ENCODE measurements around the gene FAM163A. TPM values are rescaled to one million over a fixed set of nuclear protein-coding genes. Genes with fewer than 3 reads are reported as not detected.
A peak's percentile ranks its signal among the peaks of the same experiment; 100 is the strongest.
"Not testable (repeated sequence)": the region's sequence is repeated elsewhere in the genome, so short reads cannot be mapped to it uniquely, and the experiment has no call there.

Gene FAM163A
- polyA plus RNA-seq (2013, experiment 1 of 2), result 0.10 TPM
- polyA plus RNA-seq (2013, experiment 2 of 2), result not detected

GRCh38 chr1:179742717-179743678 is at the start of gene FAM163A:
FAM163A (plus strand) TSS chr1:179743291; CDS start chr1:179813098, 69,807 bp downstream.
- peaks cover 3% of the 10 kb centered on the region; the same call in 1 of the 2 replicates for H3K9me3 ChIP-seq (ENCODE audit: insufficient read depth, low read depth, low read length)
- WGBS, result 1% methylated on average over 92 of the region's 92 CpGs
- peaks cover 97% of the 10 kb centered on the region for H3K27me3 ChIP-seq (ENCODE audit: insufficient read depth, low read length)
- peak within 1 kb of the TSS; percentile 51 for H3K4me3 ChIP-seq (ENCODE audit: low read length)
- no peak within 1 kb of the TSS for H3K27ac ChIP-seq (ENCODE audit: low read depth, low read length)
- 0 out of 2 replicates have a peak, but pooled peaks cover 9% of the 10 kb centered on the region for H3K4me1 ChIP-seq (ENCODE audit: insufficient read depth, low read length)
- H3K9ac ChIP-seq (ENCODE audit: low read depth, low read length), result peak within 1 kb of the TSS; percentile 47; the same call in 1 of the 2 replicates
- H3K36me3 ChIP-seq (ENCODE audit: insufficient read depth, low read length), result no peaks in the 10 kb centered on the region

DNA sequence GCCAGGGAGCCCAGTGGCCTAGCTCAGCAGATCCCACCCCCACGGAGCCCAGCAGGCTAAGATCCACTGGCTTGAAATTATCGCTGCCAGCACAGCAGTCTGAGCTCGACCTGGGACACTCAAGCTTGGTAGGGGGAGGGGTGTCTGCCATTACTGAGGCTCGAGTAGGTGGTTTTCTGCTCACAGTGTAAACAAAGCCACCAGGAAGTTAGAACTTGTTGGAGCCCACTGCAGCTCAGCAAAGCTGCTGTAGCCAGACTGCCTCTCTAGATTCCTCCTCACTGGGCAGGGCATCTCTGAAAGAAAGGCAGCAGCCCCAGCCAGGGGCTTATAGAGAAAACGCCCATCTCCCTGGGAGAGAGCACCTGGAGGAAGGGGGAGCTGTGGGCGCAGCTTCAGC is 48.6 kb upstream of the FAM163A start:
- H3K4me3 ChIP-seq (ENCODE audit: low read length); H3K9me3 ChIP-seq (ENCODE audit: insufficient read depth, low read depth, low read length); H3K4me1 ChIP-seq (ENCODE audit: insufficient read depth, low read length); H3K27me3 ChIP-seq (ENCODE audit: insufficient read depth, low read length); H3K27ac ChIP-seq (ENCODE audit: low read depth, low read length); H3K36me3 ChIP-seq (ENCODE audit: insufficient read depth, low read length); H3K9ac ChIP-seq (ENCODE audit: low read depth, low read length): not testable (repeated sequence)
- 59% methylated on average over 6 of the region's 6 CpGs for WGBS

DNA sequence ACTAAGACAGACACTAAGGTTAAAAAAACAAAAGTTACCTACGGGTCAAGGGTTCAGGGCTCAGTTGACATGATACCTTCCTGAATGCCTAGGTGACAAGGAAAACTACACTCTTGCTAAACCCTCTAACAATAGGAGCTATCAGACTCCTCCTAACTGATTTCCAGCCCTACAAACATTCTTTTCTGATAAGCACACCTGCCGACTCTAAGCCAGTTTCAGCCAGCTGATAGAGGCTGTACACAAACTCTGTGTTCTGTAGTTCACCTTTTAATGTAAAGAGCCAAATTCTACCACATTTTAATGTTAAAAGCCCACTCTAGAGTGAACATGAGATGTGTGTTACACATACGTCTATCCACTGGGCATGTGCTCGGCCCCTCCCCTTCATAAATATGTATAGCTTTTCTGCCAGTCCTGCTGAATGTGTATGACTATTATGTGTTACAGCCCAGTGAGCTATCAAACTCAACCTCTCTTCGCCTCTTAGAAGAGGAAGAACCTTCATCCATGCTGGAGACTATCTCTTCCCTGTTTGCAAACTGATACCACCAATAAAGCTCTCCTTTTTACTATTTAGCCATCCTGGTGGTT is 40.0 kb upstream of the FAM163A start:
- Histone ChIP-seq H3K4me3 (ENCODE audit: low read length) (no peak overlapping the region), H3K9ac (ENCODE audit: low read depth, low read length) (no peak overlapping the region), H3K36me3 (ENCODE audit: insufficient read depth, low read length) (no peaks in the 10 kb centered on the region), H3K4me1 (ENCODE audit: insufficient read depth, low read length) (no peaks in the 10 kb centered on the region), H3K27me3 (ENCODE audit: insufficient read depth, low read length) (no peaks in the 10 kb centered on the region), H3K27ac (ENCODE audit: low read depth, low read length) (no peak overlapping the region), H3K9me3 (ENCODE audit: insufficient read depth, low read depth, low read length) (no peaks in the 10 kb centered on the region)
- WGBS, result 81% methylated on average over 5 of the region's 5 CpGs

- Histone ChIP-seq H3K36me3 (ENCODE audit: insufficient read depth, low read length) (no peaks in the 10 kb centered on the region), H3K4me1 (ENCODE audit: insufficient read depth, low read length) (no peaks in the 10 kb centered on the region), H3K27me3 (ENCODE audit: insufficient read depth, low read length) (no peaks in the 10 kb centered on the region), H3K27ac (ENCODE audit: low read depth, low read length) (no peak overlapping the region), H3K4me3 (ENCODE audit: low read length) (no peak overlapping the region), H3K9ac (ENCODE audit: low read depth, low read length) (no peak overlapping the region), H3K9me3 (ENCODE audit: insufficient read depth, low read depth, low read length) (no peaks in the 10 kb centered on the region)
- whole genome bisulfite sequencing, result 0% methylated on average over 2 of the region's 3 CpGs
Measured at GRCh38 chr1:179706339-179706941, 36.7 kb upstream of the FAM163A start.

DNA sequence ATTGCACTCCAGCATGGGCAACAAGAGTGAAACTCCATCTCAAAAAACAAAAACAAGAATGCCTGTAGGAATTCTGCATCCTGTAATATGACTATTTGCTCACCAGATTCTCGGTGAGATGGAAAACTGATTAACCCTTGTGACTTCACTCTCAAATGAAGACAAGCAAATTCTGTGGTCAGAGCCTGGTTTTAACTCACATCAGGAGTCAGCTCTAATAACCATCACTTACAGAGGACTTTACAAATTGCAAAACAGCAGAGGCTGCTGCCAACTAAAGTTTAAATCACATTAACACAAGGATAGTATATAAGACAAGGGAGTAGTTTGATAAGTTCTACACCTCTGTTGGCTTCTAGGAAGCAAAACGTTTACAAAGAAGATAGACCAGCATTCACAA is 35.7 kb upstream of the FAM163A start:
- no peaks in the 10 kb centered on the region for H3K36me3 ChIP-seq (ENCODE audit: insufficient read depth, low read length)
- H3K27ac ChIP-seq (ENCODE audit: low read depth, low read length), result no peak overlapping the region
- no peaks in the 10 kb centered on the region for H3K9me3 ChIP-seq (ENCODE audit: insufficient read depth, low read depth, low read length)
- no peak overlapping the region for H3K9ac ChIP-seq (ENCODE audit: low read depth, low read length)
- H3K4me3 ChIP-seq (ENCODE audit: low read length), result no peak overlapping the region
- H3K27me3 ChIP-seq (ENCODE audit: insufficient read depth, low read length), result no peaks in the 10 kb centered on the region
- 88% methylated on average over 2 of the region's 2 CpGs for WGBS
- no peaks in the 10 kb centered on the region for H3K4me1 ChIP-seq (ENCODE audit: insufficient read depth, low read length)

- no peaks in the 10 kb centered on the region for H3K27me3 ChIP-seq (ENCODE audit: insufficient read depth, low read length)
- 87% methylated on average over 6 of the region's 6 CpGs for WGBS
- 0 out of 2 replicates have a peak, but pooled peaks cover 4% of the 10 kb centered on the region for H3K9me3 ChIP-seq (ENCODE audit: insufficient read depth, low read depth, low read length)
- H3K4me3 ChIP-seq (ENCODE audit: low read length), result no peak overlapping the region
- no peaks in the 10 kb centered on the region for H3K36me3 ChIP-seq (ENCODE audit: insufficient read depth, low read length)
- no peak overlapping the region for H3K27ac ChIP-seq (ENCODE audit: low read depth, low read length)
- H3K4me1 ChIP-seq (ENCODE audit: insufficient read depth, low read length), result no peaks in the 10 kb centered on the region
- no peak overlapping the region for H3K9ac ChIP-seq (ENCODE audit: low read depth, low read length)
Measured at GRCh38 chr1:179708434-179709195, 34.5 kb upstream of the FAM163A start.

DNA sequence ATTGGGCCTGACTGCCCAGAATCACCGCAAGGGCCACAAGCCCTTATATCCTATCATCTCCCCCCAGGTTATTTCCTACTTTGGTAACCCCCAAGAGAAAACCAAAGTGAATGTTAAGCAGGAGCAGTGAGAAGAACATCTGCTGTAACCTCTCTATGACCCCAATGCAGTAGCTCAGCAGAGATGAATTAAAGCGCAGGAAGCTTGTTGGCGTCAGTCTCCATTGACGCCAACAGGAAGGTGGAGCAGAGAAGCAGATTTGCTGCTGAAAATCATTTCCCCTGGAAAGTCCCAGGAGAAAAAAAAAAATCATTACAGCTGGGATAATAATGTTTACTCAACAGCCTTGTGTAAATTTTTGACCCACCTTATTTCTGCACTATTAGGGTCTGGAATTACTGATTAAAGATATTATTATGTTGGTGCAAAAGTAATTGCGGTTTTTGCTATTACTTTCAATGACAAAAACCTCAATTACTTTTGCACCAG is 33.2 kb upstream of the FAM163A start:
- H3K4me1 ChIP-seq (ENCODE audit: insufficient read depth, low read length), result no peaks in the 10 kb centered on the region
- H3K36me3 ChIP-seq (ENCODE audit: insufficient read depth, low read length), result no peaks in the 10 kb centered on the region
- 90% methylated on average over 4 of the region's 5 CpGs for WGBS
- H3K27ac ChIP-seq (ENCODE audit: low read depth, low read length), result no peak overlapping the region
- H3K9ac ChIP-seq (ENCODE audit: low read depth, low read length), result no peak overlapping the region
- H3K4me3 ChIP-seq (ENCODE audit: low read length), result no peak overlapping the region
- peaks cover 13% of the 10 kb centered on the region for H3K9me3 ChIP-seq (ENCODE audit: insufficient read depth, low read depth, low read length)
- no peaks in the 10 kb centered on the region for H3K27me3 ChIP-seq (ENCODE audit: insufficient read depth, low read length)

- Histone ChIP-seq H3K4me1 (ENCODE audit: insufficient read depth, low read length) (no peaks in the 10 kb centered on the region), H3K27me3 (ENCODE audit: insufficient read depth, low read length) (no peaks in the 10 kb centered on the region), H3K9me3 (ENCODE audit: insufficient read depth, low read depth, low read length) (peaks cover 30% of the 10 kb centered on the region), H3K27ac (ENCODE audit: low read depth, low read length) (no peak overlapping the region), H3K36me3 (ENCODE audit: insufficient read depth, low read length) (no peaks in the 10 kb centered on the region), H3K4me3 (ENCODE audit: low read length) (no peak overlapping the region), H3K9ac (ENCODE audit: low read depth, low read length) (no peak overlapping the region)
- 93% methylated on average over 1 of the region's 1 CpG for WGBS
Measured at GRCh38 chr1:179714159-179714558, 28.9 kb upstream of the FAM163A start.

DNA sequence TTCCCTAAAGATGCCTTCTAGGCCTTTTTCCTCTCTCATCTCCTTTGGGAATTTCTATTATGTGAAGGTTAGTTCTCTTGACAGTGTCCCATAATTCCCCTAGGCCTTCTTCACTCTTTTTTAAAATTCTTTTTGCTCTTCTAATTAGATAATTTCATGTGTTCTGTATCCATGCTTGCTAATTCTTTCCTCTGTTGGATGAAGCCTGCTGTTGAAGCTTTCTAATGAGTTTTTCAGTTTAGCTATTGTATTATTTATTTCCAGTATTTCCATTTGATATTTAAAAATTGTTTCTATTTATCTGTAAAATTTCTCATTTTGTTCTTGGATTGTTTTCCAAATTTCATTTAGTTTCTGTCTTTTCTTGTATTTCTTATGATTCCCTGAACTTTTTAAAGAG is 28.5 kb upstream of the FAM163A start:
- Histone ChIP-seq H3K36me3 (ENCODE audit: insufficient read depth, low read length) (no peaks in the 10 kb centered on the region), H3K9me3 (ENCODE audit: insufficient read depth, low read depth, low read length) (peaks cover 30% of the 10 kb centered on the region), H3K27ac (ENCODE audit: low read depth, low read length) (no peak overlapping the region)

DNA sequence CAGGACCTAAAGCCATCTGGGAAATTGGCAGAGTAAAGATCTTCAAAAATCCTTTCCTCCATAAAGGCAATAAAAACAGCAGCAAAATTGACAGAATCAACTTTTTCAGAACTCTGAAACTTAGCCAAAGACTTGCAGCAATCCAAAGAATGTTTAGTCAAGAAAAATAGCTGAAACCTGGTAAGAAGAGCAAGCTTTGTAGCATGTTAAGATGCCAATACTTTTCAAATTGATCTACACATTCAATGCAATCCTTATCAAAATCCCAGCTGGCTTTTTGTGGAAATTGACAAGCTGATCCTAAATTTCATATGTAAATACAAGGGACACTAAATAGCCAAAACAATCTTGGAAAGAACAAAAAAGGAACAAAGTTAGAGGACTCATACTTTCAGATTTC is 23.8 kb upstream of the FAM163A start:
- H3K36me3 ChIP-seq (ENCODE audit: insufficient read depth, low read length), result no peaks in the 10 kb centered on the region
- no peak overlapping the region for H3K27ac ChIP-seq (ENCODE audit: low read depth, low read length)
- no peak overlapping the region for H3K4me3 ChIP-seq (ENCODE audit: low read length)
- H3K9me3 ChIP-seq (ENCODE audit: insufficient read depth, low read depth, low read length), result peaks cover 30% of the 10 kb centered on the region
- no peak overlapping the region for H3K9ac ChIP-seq (ENCODE audit: low read depth, low read length)
- no peaks in the 10 kb centered on the region for H3K4me1 ChIP-seq (ENCODE audit: insufficient read depth, low read length)
- H3K27me3 ChIP-seq (ENCODE audit: insufficient read depth, low read length), result no peaks in the 10 kb centered on the region

More for the DNA sequence above, 28.5 kb upstream of the FAM163A start:
- Histone ChIP-seq H3K4me1 (ENCODE audit: insufficient read depth, low read length) (no peaks in the 10 kb centered on the region), H3K9ac (ENCODE audit: low read depth, low read length) (no peak overlapping the region), H3K4me3 (ENCODE audit: low read length) (no peak overlapping the region), H3K27me3 (ENCODE audit: insufficient read depth, low read length) (no peaks in the 10 kb centered on the region)

Measured in HUES64 (cell line).